GM12874 (cell line): ENCODE data around the gene SQSTM1.

ENCODE experiments used
- TF ChIP-seq, protein P1 (sequence below): IDR thresholded peaks from 2 replicates; pipeline ENCODE4 v1.5.1; 2011; ENCODE audit warnings: low read depth, mild to moderate bottlenecking, control low read depth, low read length, moderate library complexity; ENCODE audit not compliant: insufficient read depth

Gene SQSTM1

DNA sequence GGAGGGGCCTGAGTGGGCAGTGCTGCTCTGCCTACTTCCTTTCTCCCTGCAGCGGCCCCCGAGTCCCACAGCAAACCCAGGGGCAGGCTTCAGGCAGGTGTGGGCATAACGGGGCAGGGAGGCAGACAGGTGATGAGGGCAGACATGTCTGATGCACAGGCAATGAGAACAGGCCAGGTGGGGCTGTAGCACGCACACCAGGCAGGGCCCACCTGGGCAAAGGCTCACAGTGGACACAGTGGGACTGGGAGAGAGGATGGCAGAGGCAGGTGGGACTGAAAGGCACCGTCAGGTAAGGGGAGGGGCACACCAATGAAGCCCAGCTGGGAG is 21.1 kb upstream of the SQSTM1 start:
- TF ChIP-seq, protein P1, sequence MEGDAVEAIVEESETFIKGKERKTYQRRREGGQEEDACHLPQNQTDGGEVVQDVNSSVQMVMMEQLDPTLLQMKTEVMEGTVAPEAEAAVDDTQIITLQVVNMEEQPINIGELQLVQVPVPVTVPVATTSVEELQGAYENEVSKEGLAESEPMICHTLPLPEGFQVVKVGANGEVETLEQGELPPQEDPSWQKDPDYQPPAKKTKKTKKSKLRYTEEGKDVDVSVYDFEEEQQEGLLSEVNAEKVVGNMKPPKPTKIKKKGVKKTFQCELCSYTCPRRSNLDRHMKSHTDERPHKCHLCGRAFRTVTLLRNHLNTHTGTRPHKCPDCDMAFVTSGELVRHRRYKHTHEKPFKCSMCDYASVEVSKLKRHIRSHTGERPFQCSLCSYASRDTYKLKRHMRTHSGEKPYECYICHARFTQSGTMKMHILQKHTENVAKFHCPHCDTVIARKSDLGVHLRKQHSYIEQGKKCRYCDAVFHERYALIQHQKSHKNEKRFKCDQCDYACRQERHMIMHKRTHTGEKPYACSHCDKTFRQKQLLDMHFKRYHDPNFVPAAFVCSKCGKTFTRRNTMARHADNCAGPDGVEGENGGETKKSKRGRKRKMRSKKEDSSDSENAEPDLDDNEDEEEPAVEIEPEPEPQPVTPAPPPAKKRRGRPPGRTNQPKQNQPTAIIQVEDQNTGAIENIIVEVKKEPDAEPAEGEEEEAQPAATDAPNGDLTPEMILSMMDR, result no peak

DNA sequence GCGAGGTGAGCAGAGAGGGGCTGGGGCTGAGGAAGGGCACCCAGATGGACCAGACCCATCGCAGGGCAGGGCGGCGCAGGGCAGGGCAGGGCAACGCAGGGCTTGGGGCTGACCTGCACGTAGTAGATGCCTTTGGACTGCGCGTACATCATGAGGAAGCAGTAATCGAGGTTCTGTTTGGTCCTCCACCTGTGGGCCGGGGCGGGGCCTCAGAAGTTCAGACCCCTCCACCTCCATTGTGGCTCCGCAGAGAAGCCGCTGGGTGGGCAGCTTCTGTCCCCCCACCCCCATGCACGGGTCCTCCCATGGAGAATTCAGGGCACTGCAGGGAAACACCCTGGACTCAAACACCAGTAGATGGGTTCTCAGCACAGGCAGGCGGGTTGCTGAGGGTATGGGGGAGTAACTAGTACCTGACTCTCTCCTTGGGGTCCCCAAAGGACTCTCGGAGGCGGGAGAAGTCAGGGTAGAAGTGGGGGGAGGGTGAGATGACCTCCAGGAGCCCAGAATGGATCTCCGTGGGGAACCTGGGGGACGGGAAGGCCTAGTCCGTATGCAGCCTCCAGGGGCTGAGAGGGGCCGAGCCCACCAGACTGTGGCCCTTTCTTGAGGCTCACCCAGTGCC is 20.5 kb upstream of the SQSTM1 start:
- TF ChIP-seq, protein P1, result no peak

DNA sequence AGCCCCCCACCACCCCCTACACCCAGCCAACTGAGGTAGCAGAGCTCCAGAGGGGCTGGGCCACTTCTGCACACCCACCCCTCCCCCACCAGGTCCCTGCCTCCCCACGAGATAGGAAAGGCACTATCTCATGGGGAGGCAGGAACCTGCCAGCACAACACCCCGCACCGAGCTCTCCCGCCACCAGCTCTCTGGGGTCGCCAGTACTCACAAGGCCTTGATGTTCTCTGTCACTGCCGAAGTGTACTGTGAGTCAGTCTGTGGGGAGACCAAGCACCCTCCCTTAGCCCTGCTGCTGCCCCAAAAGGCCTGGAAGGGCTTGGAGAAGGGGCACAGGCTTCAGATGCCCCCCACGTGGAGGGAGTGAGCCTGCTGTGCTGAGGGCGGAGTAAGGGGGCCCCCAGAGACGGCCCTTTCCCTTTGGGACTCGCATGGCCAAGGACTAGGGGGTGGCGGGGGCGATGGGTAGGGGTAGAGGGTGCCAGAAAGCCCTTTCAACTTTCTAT is 20.0 kb upstream of the SQSTM1 start:
- TF ChIP-seq, protein P1, result no peak

DNA sequence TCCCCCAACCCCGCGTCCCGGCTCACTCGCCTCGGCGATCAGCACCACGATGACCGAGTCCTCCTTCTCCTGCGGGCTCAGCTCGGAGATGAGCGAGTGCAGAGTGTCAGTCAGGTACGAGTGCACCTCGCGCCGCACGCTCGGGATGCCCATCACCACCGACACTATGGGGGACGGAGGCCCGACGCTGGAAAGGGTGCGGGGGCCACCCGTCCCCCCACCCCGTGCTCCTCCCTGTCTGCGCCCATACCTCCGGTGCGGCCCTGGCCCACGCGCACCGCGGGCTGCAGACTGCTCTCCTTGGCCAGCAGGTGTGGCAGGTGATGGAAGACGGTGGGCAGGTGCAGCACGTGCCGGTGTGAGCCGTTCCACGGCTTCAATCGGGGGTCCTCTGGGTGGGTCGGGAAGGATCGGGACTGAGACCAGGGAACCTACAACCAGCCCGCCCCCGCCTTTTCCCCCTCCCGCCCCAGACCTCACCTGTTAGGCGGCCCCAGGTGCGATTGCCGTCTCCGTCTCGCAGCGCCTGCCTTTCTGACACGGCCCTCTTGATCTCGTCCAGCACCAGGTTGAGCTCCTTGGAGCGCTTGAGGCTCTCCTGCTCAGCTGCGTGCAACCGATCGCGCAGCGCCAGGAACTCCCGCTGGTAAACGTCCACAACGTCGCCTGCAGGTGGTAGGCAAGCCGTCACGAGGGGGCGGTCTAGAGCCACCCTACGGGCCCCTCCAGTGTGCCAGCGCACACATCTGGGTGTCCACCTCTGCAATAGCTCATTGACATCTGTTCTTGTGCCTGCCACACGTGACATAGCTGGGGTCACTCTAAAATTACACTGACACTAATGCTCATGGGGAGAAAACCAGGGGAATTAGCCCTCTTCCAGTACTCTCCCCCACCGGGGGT is 19.1 kb upstream of the SQSTM1 start:
- TF ChIP-seq, protein P1, result peak; percentile 87

DNA sequence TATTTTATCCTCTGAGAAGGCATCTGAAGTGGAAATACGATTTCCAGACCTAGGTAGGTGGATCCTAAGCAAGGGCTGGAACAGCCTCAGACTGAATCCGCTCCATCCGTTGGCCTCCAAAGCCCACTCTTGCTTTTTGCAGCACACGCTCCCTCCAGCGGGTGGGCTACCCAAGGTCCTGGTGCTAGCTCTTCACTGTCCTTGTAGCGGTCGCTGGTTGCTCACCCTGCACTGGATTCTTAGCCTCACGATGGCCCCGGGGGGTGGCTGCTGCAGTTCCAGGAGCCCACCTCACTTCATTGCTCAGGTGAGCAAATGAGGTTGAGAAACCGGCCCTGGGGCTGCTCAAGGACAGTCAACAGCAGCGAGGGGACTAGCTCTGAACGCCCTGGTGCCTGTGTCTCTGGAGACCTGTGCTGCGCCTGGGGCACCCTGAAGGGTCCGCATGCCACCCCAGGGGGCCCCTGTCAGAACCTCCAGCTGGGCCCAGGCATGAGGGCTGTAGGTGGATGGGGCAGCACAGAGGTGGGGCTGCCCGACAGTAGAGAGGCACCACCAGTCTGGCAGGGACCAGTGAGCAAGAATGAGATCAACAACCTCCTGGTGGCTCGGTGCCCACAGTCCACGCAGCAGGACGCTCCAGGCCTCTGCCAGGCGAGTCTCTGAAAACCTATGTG is 18.4 kb upstream of the SQSTM1 start:
- TF ChIP-seq, protein P1, result no peak

DNA sequence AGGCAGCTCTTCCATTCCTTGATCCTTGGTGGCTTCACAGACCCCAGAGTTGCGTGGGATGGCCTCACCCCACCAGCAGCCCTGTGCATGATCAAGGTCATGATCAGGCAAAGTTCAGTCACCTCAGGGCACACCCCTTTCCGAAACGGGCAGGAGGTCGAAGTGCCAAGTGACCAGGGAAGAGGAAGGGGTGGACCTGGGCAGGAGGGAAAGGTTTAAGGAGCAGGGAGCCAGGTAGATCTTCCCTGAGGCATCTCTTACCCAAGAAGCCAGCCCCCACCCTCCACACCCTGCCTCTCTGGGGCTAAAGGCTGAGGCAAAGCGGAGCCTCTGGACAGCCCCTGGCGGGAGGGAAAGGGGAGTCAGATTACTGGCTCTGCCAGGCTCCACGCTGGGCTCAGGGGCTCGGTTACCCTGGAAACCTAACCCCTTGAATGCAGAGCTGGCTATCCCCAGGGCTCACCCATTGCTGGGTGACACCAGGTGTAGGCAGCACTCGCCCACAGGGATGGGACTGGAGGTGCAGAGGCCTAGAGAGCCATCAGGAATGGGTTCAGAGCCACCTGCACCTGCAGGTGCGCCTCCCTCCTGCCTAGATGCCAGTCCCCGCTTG is 17.6 kb upstream of the SQSTM1 start:
- TF ChIP-seq, protein P1, result no peak
